HCT116 (cell line): ENCODE measurements around the gene STXBP3. TPM values are rescaled to one million over a fixed set of nuclear protein-coding genes. Genes with fewer than 3 reads are reported as not detected.

ENCODE experiments used
- ATAC-seq: fragments of 200-7000 bp; cut with Tn5 transposase; 2 replicates; pipeline ENCODE4 v1.9.1; 2020; ENCODE audit warnings: mild to moderate bottlenecking, moderate library complexity
- BruUV-seq: library from RNA; stranded (reverse); fragments of 400-500 nt; replicated peaks from 2 replicates; lab custom pipeline; 2021; lab: Mats Ljungman, UMichigan
- CTCF ChIA-PET: fragments of 300-600 bp; sonication (Branson Sonifier 250); formaldehyde crosslinking; loops from one replicate; lab custom pipeline; 2021; ENCODE audit warnings: antibody characterized with exemption; lab: Charles Lee
- POLR2A ChIA-PET: fragments of 300-600, 350-600 bp; sonication (Branson Sonifier 250); formaldehyde crosslinking; loops from one replicate; lab custom pipeline; 2021; ENCODE audit warnings: antibody characterized with exemption; lab: Charles Lee
- RAD21 ChIA-PET, 2 experiments: fragments of 300-600 bp; sonication (Branson Sonifier 250); formaldehyde crosslinking; loops; one replicate each; lab custom pipeline; 2023; ENCODE audit warnings: low total read pairs in 2 of 2; ENCODE audit not compliant: uncharacterized antibody in 2 of 2, unreplicated experiment in 2 of 2, low non-redundant PET in 1 of 2; lab: Charles Lee
- DNase-seq: peaks from one replicate; pipeline ENCODE4 v3.0.0-alpha.2; 2010; ENCODE audit warnings: low read depth, low spot score
- H2AFZ ChIP-seq: fragments of 200-600 bp; shearing (Covaris generic), sonication (generic); 2 replicates; pipeline ENCODE4 v1.6.1; 2017; ENCODE audit warnings: low read depth, mixed run types, mixed read lengths, antibody characterized with exemption, low read length; ENCODE audit not compliant: poor library complexity, severe bottlenecking
- H3K27ac ChIP-seq: 2 replicates; pipeline ENCODE4 v1.5.1; 2012; ENCODE audit warnings: low read depth, low read length
- H3K27me3 ChIP-seq: fragments of 200-600 bp; sonication (generic); 2 replicates; pipeline ENCODE4 v1.6.1; 2016; ENCODE audit warnings: mixed run types, low read length, mixed read lengths; ENCODE audit not compliant: insufficient read depth
- H3K36me3 ChIP-seq, 2 experiments: fragments of 200-500 bp in 1 of 2; fragments of 200-600 bp in 1 of 2; sonication (Bioruptor generic) in 1 of 2; sonication (generic) in 1 of 2; 2 replicates each; pipeline versions ENCODE4 v1.5.1 to v1.6.1; 2014 to 2016; ENCODE audit warnings: low read length in 2 of 2, inconsistent platforms in 1 of 2, mixed read lengths in 1 of 2, mixed run types in 1 of 2; ENCODE audit not compliant: insufficient read depth in 2 of 2, control insufficient read depth in 1 of 2
- H3K4me1 ChIP-seq, 2 experiments: fragments of 200-600 bp in 1 of 2; sonication (generic) in 1 of 2; 2 replicates each; pipeline versions ENCODE4 v1.5.1 to v1.6.1; 2012 to 2017; ENCODE audit warnings: low read length in 2 of 2, inconsistent platforms in 1 of 2, mild to moderate bottlenecking in 1 of 2, mixed read lengths in 1 of 2, mixed run types in 1 of 2, moderate library complexity in 1 of 2; ENCODE audit not compliant: insufficient read depth in 2 of 2, control insufficient read depth in 1 of 2
- H3K4me2 ChIP-seq: fragments of 200-600 bp; sonication (generic); 2 replicates; pipeline ENCODE4 v1.6.1; 2017; ENCODE audit warnings: mixed run types, low read length, mixed read lengths
- H3K4me3 ChIP-seq, 2 experiments: fragments of 200-600 bp in 1 of 2; sonication (generic) in 1 of 2; replicated peaks in 1 of 2; 2 replicates each; pipeline ENCODE4 v1.5.1; 2011 to 2016; ENCODE audit warnings: low read length in 2 of 2, control low read depth in 1 of 2, low read depth in 1 of 2, mild to moderate bottlenecking in 1 of 2, mixed read lengths in 1 of 2, mixed run types in 1 of 2
- H3K79me2 ChIP-seq: fragments of 200-600 bp; sonication (generic); 2 replicates; pipeline ENCODE4 v1.6.1; 2017; ENCODE audit warnings: mild to moderate bottlenecking, mixed run types, low read length, moderate library complexity, mixed read lengths; ENCODE audit not compliant: insufficient read depth
- H3K9ac ChIP-seq: fragments of 200-600 bp; sonication (generic); 2 replicates; pipeline ENCODE4 v1.6.1; 2016; ENCODE audit warnings: low read length, mixed read lengths
- H3K9me2 ChIP-seq: fragments of 200-600 bp; sonication (generic), shearing (Covaris generic); 2 replicates; pipeline ENCODE4 v1.6.1; 2017; ENCODE audit warnings: mixed run types, mild to moderate bottlenecking, moderate library complexity; ENCODE audit not compliant: insufficient read depth
- H3K9me3 ChIP-seq, 2 experiments: fragments of 200-500 bp in 1 of 2; fragments of 200-600 bp in 1 of 2; sonication (Bioruptor generic) in 1 of 2; sonication (generic) in 1 of 2; 2 replicates each; pipeline ENCODE4 v1.6.1; 2014 to 2017; ENCODE audit warnings: low read length in 2 of 2, mixed read lengths in 2 of 2, inconsistent platforms in 1 of 2, low read depth in 1 of 2, mild to moderate bottlenecking in 1 of 2, mixed run types in 1 of 2, moderate library complexity in 1 of 2; ENCODE audit not compliant: control insufficient read depth in 1 of 2, insufficient read depth in 1 of 2
- H4K20me1 ChIP-seq: fragments of 200-600 bp; sonication (generic), shearing (Covaris generic); 2 replicates; pipeline ENCODE4 v1.6.1; 2017; ENCODE audit warnings: mixed run types, mild to moderate bottlenecking, moderate library complexity; ENCODE audit not compliant: insufficient read depth
- ATF3 ChIP-seq: IDR thresholded peaks from 2 replicates; pipeline ENCODE4 v1.6.1; 2012
- CBX3 ChIP-seq: IDR thresholded peaks from 2 replicates; pipeline ENCODE4 v1.6.1; 2012; ENCODE audit warnings: low read depth
- CTCF ChIP-seq, 3 experiments: fragments of 200-600 bp in 1 of 3; sonication (generic) in 1 of 3; IDR thresholded peaks in 2 of 3; conservative IDR thresholded peaks in 1 of 3; 2 replicates each; pipeline ENCODE4 v1.5.1; 2012 to 2017; ENCODE audit warnings: low read depth in 2 of 3, low read length in 2 of 3, antibody characterized with exemption in 1 of 3, borderline replicate concordance in 1 of 3, control low read depth in 1 of 3, mild to moderate bottlenecking in 1 of 3, mixed read lengths in 1 of 3, mixed run types in 1 of 3, moderate library complexity in 1 of 3; ENCODE audit not compliant: insufficient read depth in 1 of 3
- ELF1 ChIP-seq: IDR thresholded peaks from 2 replicates; pipeline ENCODE4 v1.6.1; 2012; ENCODE audit warnings: low read depth, borderline replicate concordance
- EZH2phosphoT487 ChIP-seq: fragments of 200-600 bp; IDR thresholded peaks from 2 replicates; pipeline ENCODE4 v1.6.1; 2018; ENCODE audit warnings: antibody characterized with exemption, borderline replicate concordance
- FOSL1 ChIP-seq: IDR thresholded peaks from 2 replicates; pipeline ENCODE4 v1.6.1; 2012; ENCODE audit warnings: low read depth
- JUND ChIP-seq: IDR thresholded peaks from 2 replicates; pipeline ENCODE4 v1.6.1; 2012
- POLR2A ChIP-seq: IDR thresholded peaks from 2 replicates; pipeline ENCODE4 v1.7.0; 2011; ENCODE audit warnings: borderline replicate concordance; ENCODE audit not compliant: insufficient read depth, insufficient read length; ENCODE audit errors: extremely low read depth
- POLR2AphosphoS5 ChIP-seq: IDR thresholded peaks from 2 replicates; pipeline ENCODE4 v1.6.1; 2011; ENCODE audit warnings: mild to moderate bottlenecking, low read depth, low read length, moderate library complexity
- RAD21 ChIP-seq: IDR thresholded peaks from 2 replicates; pipeline ENCODE4 v1.6.1; 2012; ENCODE audit warnings: low read depth, mild to moderate bottlenecking
- REST ChIP-seq: IDR thresholded peaks from 2 replicates; pipeline ENCODE4 v1.6.1; 2012; ENCODE audit warnings: low read depth
- SP1 ChIP-seq: IDR thresholded peaks from 2 replicates; pipeline ENCODE4 v1.6.1; 2012; ENCODE audit warnings: low read depth
- SRF ChIP-seq: IDR thresholded peaks from 2 replicates; pipeline ENCODE4 v1.6.1; 2012; ENCODE audit warnings: low read depth
- TCF7L2 ChIP-seq: IDR thresholded peaks from 2 replicates; pipeline ENCODE4 v1.7.0; 2011; ENCODE audit warnings: borderline replicate concordance, inconsistent platforms; ENCODE audit not compliant: insufficient read depth, insufficient read length; ENCODE audit errors: extremely low read depth
- ZBTB33 ChIP-seq: IDR thresholded peaks from 2 replicates; pipeline ENCODE4 v1.6.1; 2011; ENCODE audit warnings: mild to moderate bottlenecking, low read length, moderate library complexity; ENCODE audit not compliant: insufficient replicate concordance; ENCODE audit errors: extremely low read depth
- ZFX ChIP-seq: fragments of 450-650 bp; IDR thresholded peaks from 2 replicates; pipeline ENCODE4 v1.6.1; 2017
- ZNF274 ChIP-seq: fragments of 200-500 bp; sonication (Bioruptor generic); IDR thresholded peaks from 2 replicates; pipeline ENCODE4 v1.6.1; 2014; ENCODE audit warnings: mild to moderate bottlenecking, low read depth, low read length, inconsistent platforms
- intact Hi-C: fragments of 100-400 bp; cut with micrococcal nuclease; formaldehyde crosslinking; loops from 2 replicates; pipeline ENCODE4 v1.10.0; 2022
- total RNA-seq: library from RNA; stranded (reverse); gene quantifications from one replicate; pipeline ENCODE4 v1.2.1, GENCODE V29; 2021; ENCODE audit not compliant: unreplicated experiment

Gene STXBP3
- total RNA-seq, 1 experiment from 2014 or later: 22.6 TPM

- TF ChIP-seq TCF7L2 (no peak), ZNF274 (no peak), CTCF (IDR thresholded peaks at IDR 0.05 in 2 of 3, conservative IDR thresholded peaks at IDR 0.05 in 1 of 3; ENCODE audit: borderline replicate concordance in 1 of 3, insufficient read depth in 1 of 3, low read depth in 2 of 3, low read length in 2 of 3) (no peak), REST (no peak), FOSL1 (no peak), RAD21 (no peak), ZFX (no peak), SP1 (no peak), CBX3 (no peak), ELF1 (no peak), POLR2AphosphoS5 (no peak), ZBTB33 (no peak), ATF3 (no peak), POLR2A (no peak), EZH2phosphoT487 (no peak), SRF (no peak), JUND (no peak)
- no peak overlapping the region for H3K4me3 ChIP-seq
- no peak for DNase-seq
- H3K36me3 ChIP-seq: no peaks in the 10 kb centered on the region; a peak in 1 of 4 replicates
- no peaks in the 10 kb centered on the region for H3K9me2 ChIP-seq
- BruUV-seq: no TSS peak
- no peak overlapping the region for H2AFZ ChIP-seq
- RAD21 ChIA-PET: no interaction called here
- POLR2A ChIA-PET: no interaction called here
- H4K20me1 ChIP-seq: no peaks in the 10 kb centered on the region
- no peaks in the 10 kb centered on the region for H3K27me3 ChIP-seq
- CTCF ChIA-PET: no interaction called here
- no peak overlapping the region for H3K4me2 ChIP-seq
- H3K9ac ChIP-seq: no peak overlapping the region
- no peak for ATAC-seq
- no peaks in the 10 kb centered on the region for H3K79me2 ChIP-seq
- peaks cover 2 to 8% of the 10 kb centered on the region in 2 experiments for H3K4me1 ChIP-seq
- no peaks in the 10 kb centered on the region for H3K9me3 ChIP-seq
- H3K27ac ChIP-seq: no peak overlapping the region
- intact Hi-C loops: no loop called here
Observed at GRCh38 chr1:108811611-108812010, 65.1 kb downstream of the STXBP3 start.
